ENCODE results near the gene LLGL2.
"Not testable (repeated sequence)": the region's sequence is repeated elsewhere in the genome, so short reads cannot be mapped to it uniquely, and the experiment has no call there.

Gene LLGL2

GRCh38 chr17:75591722-75592302 lies 66.3 kb downstream of the LLGL2 start:
- no peak for DNase-seq (ENCODE audit: low spot score)

- DNase-seq (ENCODE audit: low spot score) = no peak
Measured at GRCh38 chr17:75592348-75593020, 67.0 kb downstream of the LLGL2 start.

DNA sequence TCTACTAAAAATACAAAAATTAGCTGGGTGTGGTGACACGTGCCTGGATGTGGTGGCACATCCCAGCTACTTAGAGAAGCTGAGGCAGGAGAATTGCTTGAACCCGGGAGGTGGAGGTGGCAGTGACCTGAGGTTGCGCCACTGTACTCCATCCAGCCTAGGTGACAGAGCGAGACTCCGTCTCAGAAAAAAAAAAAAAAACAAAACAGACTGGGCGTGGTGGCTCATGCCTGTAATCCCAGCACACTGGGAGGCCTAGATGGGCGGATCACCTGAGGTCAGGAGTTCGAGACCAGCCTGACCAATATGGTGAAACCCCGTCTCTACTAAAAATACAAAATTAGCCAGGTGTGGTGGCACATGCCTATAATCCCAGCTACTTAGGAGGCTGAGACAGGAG lies 67.9 kb downstream of the LLGL2 start:
- not testable (repeated sequence) for DNase-seq (ENCODE audit: low spot score)

DNA sequence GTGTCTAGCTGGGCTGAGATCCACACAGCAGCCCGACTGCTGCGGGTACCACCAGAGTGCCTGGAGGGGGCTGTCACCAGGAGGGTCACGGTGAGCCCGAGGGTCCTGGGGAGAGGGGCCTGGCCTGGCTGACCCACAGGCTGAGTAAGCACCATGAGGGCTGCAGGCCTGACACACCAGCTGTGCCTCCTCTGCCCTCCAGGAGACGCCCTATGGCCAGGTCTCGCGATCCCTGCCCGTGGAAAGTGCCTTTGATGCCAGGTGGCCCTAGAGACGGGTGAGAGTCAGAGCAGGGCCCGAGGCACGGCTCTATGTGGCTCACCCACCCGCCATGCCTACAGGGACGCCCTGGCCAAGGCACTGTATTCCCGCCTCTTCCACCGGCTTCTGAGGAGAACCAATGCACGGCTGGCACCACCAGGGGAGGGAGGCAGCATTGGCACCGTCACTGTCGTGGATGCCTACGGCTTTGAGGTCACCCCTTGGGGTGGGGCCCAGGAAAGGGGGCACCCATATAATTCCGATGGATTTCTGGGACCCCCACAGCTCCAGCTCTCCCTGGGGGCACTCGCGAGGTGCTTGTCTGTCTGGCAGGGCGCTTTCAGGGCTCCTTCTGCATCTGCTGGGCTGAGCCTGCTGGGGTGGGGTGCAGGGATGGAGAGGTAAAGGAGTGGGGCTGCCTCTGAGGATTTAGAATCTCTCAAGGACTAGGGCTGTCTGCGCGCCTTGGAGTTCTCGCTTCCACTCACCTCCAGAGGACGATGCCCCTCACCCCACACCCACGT lies 69.2 kb downstream of the LLGL2 start:
- no peak for DNase-seq (ENCODE audit: low spot score)

- DNase-seq (ENCODE audit: low spot score) = no peak
Measured at GRCh38 chr17:75595284-75595919, 69.9 kb downstream of the LLGL2 start.

GRCh38 chr17:75595920-75596313 lies 70.4 kb downstream of the LLGL2 start:
- no peak for DNase-seq (ENCODE audit: low spot score)

- no peak for DNase-seq (ENCODE audit: low spot score)
Measured at GRCh38 chr17:75596320-75597087, 71.0 kb downstream of the LLGL2 start.

- DNase-seq (ENCODE audit: low spot score) = peak; percentile 43
Measured at GRCh38 chr17:75601057-75601987, 75.8 kb downstream of the LLGL2 start.

- DNase-seq (ENCODE audit: low spot score) = no peak
Measured at GRCh38 chr17:75602644-75603043, 77.1 kb downstream of the LLGL2 start.

DNA sequence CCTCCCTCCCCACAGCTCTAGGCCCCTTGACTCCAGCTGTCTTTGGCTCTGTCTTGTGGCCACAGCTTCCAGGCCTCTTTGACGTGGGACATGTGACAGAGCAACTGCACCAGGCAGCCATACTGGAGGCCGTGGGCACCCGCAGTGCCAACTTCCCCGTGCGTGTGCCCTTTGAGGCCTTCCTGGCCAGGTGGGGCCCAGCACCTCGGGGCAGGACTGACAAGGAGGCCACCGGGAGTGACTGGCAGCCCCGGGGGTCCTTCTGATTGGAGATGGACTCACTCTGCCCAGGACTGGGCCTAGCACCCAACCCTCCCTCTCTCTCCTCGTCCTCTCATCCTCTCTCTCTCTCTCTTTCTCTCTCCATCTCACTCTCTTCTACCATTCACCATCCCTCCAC lies 77.6 kb downstream of the LLGL2 start:
- DNase-seq (ENCODE audit: low spot score) = no peak

DNA sequence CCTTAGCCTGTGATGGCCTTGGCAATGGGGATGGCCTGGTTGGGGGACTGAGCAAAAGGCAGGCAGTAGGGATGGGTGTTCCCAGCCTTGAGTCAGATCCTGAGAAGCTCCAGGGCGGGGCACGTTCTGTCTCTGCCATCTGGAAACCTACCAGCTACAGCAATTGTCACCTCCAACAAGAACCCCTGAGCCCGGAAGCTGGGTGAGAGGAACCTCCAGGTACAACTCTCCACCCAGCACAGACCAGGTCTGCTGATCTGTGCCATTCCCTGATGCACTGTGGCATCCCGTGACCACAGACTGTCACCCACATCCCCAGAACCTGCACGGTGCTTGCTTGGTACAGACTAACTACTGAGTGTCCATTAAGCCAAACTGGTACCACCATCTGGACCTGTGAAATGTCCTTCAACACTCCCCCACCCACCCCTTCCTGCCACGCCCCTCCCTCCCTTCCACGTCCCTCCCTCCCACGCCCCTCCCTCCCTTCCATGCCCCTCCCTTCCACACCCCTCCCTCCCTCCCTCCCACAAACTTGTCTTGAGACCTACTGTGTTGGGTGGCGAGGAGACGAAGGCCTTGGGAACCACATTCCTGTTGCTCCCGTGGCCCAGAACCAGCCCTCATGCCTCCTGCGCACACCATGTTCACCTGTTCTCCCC lies 78.7 kb downstream of the LLGL2 start:
- DNase-seq (ENCODE audit: low spot score) = no peak

GRCh38 chr17:75605790-75606189 lies 80.3 kb downstream of the LLGL2 start:
- DNase-seq (ENCODE audit: low spot score) = no peak

GRCh38 chr17:75607086-75607485 lies 81.6 kb downstream of the LLGL2 start:
- no peak for DNase-seq (ENCODE audit: low spot score)

DNA sequence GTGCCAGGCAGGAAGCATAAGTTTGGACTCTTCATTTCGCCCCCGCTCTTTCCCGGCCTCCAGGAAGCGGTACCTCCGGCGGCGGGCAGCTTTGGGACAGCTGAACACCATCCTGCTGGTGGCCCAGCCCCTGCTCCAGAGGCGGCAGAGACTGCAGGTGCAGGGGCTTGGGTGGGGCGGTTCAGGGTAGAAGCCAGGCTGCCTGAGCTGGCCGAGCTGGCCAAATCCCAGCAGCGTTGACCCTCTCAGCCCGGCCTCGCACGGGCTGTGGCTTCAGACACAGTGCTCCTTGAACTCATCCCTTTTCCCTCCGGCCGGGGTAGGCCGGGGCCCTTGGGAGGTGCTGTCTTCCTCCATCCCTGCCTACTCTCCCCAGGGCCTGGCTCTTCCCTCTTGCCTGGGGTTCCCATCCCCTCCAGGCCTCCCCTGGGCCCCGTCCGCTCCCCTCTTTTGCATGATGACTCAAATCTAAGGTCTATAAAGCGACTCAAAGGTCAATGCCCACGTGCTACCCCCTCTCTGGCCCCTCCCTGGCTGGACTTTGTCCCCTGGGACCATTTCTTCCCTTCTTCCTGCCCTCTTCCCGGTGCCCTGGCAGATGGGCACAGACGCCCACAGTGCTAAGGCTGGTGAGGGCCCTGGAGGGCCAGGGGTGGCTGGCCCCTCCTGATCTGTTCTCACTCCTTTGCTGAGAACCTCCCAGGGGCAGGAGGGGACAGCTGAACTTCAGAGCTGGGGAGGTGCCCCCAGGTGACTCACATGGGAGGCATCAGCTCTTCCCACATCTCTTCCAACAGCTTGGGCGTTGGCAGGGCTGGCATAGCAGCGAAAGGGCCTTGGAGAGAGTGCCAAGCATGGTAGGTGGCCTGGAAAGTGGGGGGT lies 84.8 kb downstream of the LLGL2 start:
- no peak for DNase-seq (ENCODE audit: low spot score)

DNA sequence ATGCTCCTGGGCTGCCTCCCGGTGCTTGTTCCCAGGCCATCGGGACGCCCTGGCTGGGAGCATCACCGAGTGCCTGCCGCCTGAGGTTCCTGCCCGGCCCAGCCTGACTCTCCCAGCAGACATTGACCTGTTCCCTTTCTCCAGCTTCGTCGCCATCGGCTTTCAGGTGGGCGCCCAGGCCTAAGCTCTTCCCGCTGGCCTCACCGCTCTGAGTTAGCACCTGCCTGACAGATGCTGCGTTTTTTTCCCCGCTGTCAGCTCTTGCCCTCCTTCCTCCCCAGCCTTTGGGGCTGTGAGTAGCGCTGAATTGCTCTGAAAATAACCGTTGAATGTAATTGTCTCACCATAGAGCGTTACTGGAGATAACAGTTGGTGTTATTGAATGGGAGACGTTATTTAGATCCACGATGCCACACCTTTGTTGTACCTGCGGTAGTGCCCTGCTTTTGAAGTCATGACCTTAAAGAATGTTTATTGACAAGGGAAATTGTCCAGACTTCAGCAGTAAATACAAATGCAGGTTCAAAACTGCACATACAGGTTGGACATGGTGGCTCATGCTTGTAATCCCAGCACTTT lies 86.4 kb downstream of the LLGL2 start:
- DNase-seq (ENCODE audit: low spot score) = no peak

DNA sequence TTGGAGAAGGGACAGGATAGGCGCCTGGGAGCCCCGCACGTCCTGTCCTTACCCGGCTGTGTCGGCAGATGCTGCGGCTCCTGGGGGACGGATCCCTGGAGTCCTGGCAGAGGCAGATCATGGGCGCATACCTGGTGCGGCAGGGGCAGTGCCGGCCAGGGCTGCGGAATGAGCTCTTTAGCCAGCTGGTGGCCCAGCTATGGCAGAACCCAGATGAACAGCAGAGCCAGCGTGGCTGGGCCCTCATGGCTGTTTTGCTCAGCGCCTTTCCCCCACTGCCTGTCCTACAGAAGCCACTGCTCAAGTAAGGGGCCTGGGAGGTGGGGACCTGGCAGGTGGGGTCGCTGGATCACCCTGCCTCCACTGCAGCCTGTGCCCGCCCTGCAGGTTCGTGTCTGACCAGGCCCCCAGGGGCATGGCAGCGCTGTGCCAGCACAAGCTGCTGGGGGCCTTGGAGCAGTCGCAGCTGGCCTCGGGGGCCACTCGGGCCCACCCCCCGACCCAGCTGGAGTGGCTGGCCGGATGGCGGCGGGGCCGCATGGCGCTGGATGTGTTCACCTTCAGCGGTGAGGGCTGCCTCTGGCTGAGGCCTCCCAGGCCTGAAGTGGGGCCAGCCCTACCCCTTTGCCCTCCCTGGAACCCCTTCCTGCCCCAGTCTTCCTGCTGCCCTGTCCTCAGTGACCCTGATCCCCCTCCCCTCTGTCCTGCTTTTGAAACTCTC lies 87.6 kb downstream of the LLGL2 start:
- DNase-seq (ENCODE audit: low spot score) = no peak

GRCh38 chr17:75614006-75614405 lies 88.5 kb downstream of the LLGL2 start:
- DNase-seq (ENCODE audit: low spot score) = no peak

DNA sequence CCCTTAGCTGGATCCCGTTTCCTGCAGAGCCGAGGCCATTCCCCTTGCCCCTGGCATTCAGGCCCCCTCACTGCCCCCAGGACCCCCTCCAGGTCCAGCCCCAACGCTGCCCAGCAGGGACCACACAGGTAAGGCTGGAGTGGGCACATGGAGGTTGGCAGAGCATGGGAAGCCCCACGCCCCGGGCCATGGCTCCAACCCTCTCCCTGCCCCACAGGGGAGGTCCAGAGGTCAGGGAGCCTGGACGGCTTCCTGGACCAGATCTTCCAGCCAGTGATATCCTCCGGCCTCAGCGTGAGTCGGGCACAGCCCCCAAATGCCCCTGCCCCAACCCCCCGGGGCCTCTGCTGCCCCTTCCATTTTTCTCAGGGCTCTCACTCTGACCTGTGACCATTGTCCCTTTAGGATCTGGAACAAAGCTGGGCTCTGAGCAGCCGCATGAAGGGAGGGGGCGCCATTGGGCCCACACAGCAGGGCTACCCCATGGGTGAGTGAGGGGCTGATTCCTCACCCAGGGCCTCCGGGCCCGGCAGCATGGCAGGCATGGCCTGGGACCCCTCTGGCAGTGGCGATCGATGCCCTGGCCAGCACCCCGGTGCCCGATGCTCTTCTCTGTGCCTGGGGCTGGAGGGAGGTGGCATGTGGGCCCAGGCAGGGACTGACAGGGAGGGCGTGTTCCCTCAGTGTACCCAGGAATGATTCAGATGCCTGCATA lies 89.2 kb downstream of the LLGL2 start:
- DNase-seq (ENCODE audit: low spot score) = no peak

Data from RKO (cell line).